Measurements from ENCODE around the gene PRKN.

The PRKN gene

GRCh38 chr6:162244031-162244430 lies 483.5 kb downstream of the PRKN start:
- Histone ChIP-seq H3K36me3 (ENCODE audit: insufficient read depth, low read length) (no peaks in the 10 kb centered on the region), H3K4me3 (ENCODE audit: low read length) (no peak overlapping the region), H3K9me3 (ENCODE audit: insufficient read depth, low read depth, low read length) (no peaks in the 10 kb centered on the region), H3K9ac (ENCODE audit: low read depth, low read length) (no peak overlapping the region), H3K27ac (ENCODE audit: low read depth, low read length) (no peak overlapping the region), H3K27me3 (ENCODE audit: insufficient read depth, low read length) (no peaks in the 10 kb centered on the region), H3K4me1 (ENCODE audit: insufficient read depth, low read length) (no peaks in the 10 kb centered on the region)
- 80% methylated on average over 1 of the region's 1 CpG for WGBS

- Histone ChIP-seq H3K4me3 (ENCODE audit: low read length) (no peak overlapping the region), H3K27me3 (ENCODE audit: insufficient read depth, low read length) (no peaks in the 10 kb centered on the region), H3K27ac (ENCODE audit: low read depth, low read length) (no peak overlapping the region), H3K36me3 (ENCODE audit: insufficient read depth, low read length) (no peaks in the 10 kb centered on the region), H3K4me1 (ENCODE audit: insufficient read depth, low read length) (no peaks in the 10 kb centered on the region), H3K9ac (ENCODE audit: low read depth, low read length) (no peak overlapping the region), H3K9me3 (ENCODE audit: insufficient read depth, low read depth, low read length) (no peaks in the 10 kb centered on the region)
- WGBS = 88% methylated on average over 1 of the region's 1 CpG
These were observed 484.7 kb downstream of the PRKN start for GRCh38 chr6:162242915-162243314.

GRCh38 chr6:162239330-162239729 lies 488.2 kb downstream of the PRKN start:
- no peak overlapping the region for H3K27ac ChIP-seq (ENCODE audit: low read depth, low read length)
- H3K4me1 ChIP-seq (ENCODE audit: insufficient read depth, low read length) = no peaks in the 10 kb centered on the region
- no peak overlapping the region for H3K4me3 ChIP-seq (ENCODE audit: low read length)
- H3K9ac ChIP-seq (ENCODE audit: low read depth, low read length) = no peak overlapping the region
- no peaks in the 10 kb centered on the region for H3K36me3 ChIP-seq (ENCODE audit: insufficient read depth, low read length)
- H3K27me3 ChIP-seq (ENCODE audit: insufficient read depth, low read length) = no peaks in the 10 kb centered on the region
- 97% methylated on average over 9 of the region's 9 CpGs for WGBS
- H3K9me3 ChIP-seq (ENCODE audit: insufficient read depth, low read depth, low read length) = no peaks in the 10 kb centered on the region

GRCh38 chr6:162238675-162239074 lies 488.9 kb downstream of the PRKN start:
- 90% methylated on average over 8 of the region's 8 CpGs for WGBS
- Histone ChIP-seq H3K9ac (ENCODE audit: low read depth, low read length) (no peak overlapping the region), H3K27me3 (ENCODE audit: insufficient read depth, low read length) (no peaks in the 10 kb centered on the region), H3K9me3 (ENCODE audit: insufficient read depth, low read depth, low read length) (no peaks in the 10 kb centered on the region), H3K4me3 (ENCODE audit: low read length) (no peak overlapping the region), H3K27ac (ENCODE audit: low read depth, low read length) (no peak overlapping the region), H3K4me1 (ENCODE audit: insufficient read depth, low read length) (no peaks in the 10 kb centered on the region), H3K36me3 (ENCODE audit: insufficient read depth, low read length) (no peaks in the 10 kb centered on the region)

GRCh38 chr6:162237331-162237730 lies 490.2 kb downstream of the PRKN start:
- H3K9me3 ChIP-seq (ENCODE audit: insufficient read depth, low read depth, low read length) = no peaks in the 10 kb centered on the region
- no CpG with 5 or more reads among the region's 1 CpG for WGBS
- H3K27ac ChIP-seq (ENCODE audit: low read depth, low read length) = no peak overlapping the region
- no peaks in the 10 kb centered on the region for H3K27me3 ChIP-seq (ENCODE audit: insufficient read depth, low read length)
- no peak overlapping the region for H3K4me3 ChIP-seq (ENCODE audit: low read length)
- no peaks in the 10 kb centered on the region for H3K36me3 ChIP-seq (ENCODE audit: insufficient read depth, low read length)
- no peak overlapping the region for H3K9ac ChIP-seq (ENCODE audit: low read depth, low read length)
- no peaks in the 10 kb centered on the region for H3K4me1 ChIP-seq (ENCODE audit: insufficient read depth, low read length)

GRCh38 chr6:162234631-162235030 lies 492.9 kb downstream of the PRKN start:
- Histone ChIP-seq H3K36me3 (ENCODE audit: insufficient read depth, low read length) (no peaks in the 10 kb centered on the region), H3K4me3 (ENCODE audit: low read length) (no peak overlapping the region), H3K4me1 (ENCODE audit: insufficient read depth, low read length) (no peaks in the 10 kb centered on the region), H3K9ac (ENCODE audit: low read depth, low read length) (no peak overlapping the region), H3K27ac (ENCODE audit: low read depth, low read length) (no peak overlapping the region), H3K9me3 (ENCODE audit: insufficient read depth, low read depth, low read length) (no peaks in the 10 kb centered on the region), H3K27me3 (ENCODE audit: insufficient read depth, low read length) (no peaks in the 10 kb centered on the region)
- WGBS = 92% methylated on average over 2 of the region's 2 CpGs

GRCh38 chr6:162230147-162230752 lies 497.3 kb downstream of the PRKN start:
- 97% methylated on average over 1 of the region's 1 CpG for WGBS
- Histone ChIP-seq H3K27ac (ENCODE audit: low read depth, low read length) (no peak overlapping the region), H3K9me3 (ENCODE audit: insufficient read depth, low read depth, low read length) (no peaks in the 10 kb centered on the region), H3K36me3 (ENCODE audit: insufficient read depth, low read length) (no peaks in the 10 kb centered on the region), H3K27me3 (ENCODE audit: insufficient read depth, low read length) (no peaks in the 10 kb centered on the region), H3K9ac (ENCODE audit: low read depth, low read length) (no peak overlapping the region), H3K4me1 (ENCODE audit: insufficient read depth, low read length) (no peaks in the 10 kb centered on the region), H3K4me3 (ENCODE audit: low read length) (no peak overlapping the region)

GRCh38 chr6:162229093-162229492 lies 498.5 kb downstream of the PRKN start:
- no peaks in the 10 kb centered on the region for H3K9me3 ChIP-seq (ENCODE audit: insufficient read depth, low read depth, low read length)
- WGBS = 98% methylated on average over 2 of the region's 2 CpGs
- H3K27me3 ChIP-seq (ENCODE audit: insufficient read depth, low read length) = no peaks in the 10 kb centered on the region
- H3K9ac ChIP-seq (ENCODE audit: low read depth, low read length) = no peak overlapping the region
- H3K4me3 ChIP-seq (ENCODE audit: low read length) = no peak overlapping the region
- no peaks in the 10 kb centered on the region for H3K36me3 ChIP-seq (ENCODE audit: insufficient read depth, low read length)
- no peak overlapping the region for H3K27ac ChIP-seq (ENCODE audit: low read depth, low read length)
- no peaks in the 10 kb centered on the region for H3K4me1 ChIP-seq (ENCODE audit: insufficient read depth, low read length)

- H3K36me3 ChIP-seq (ENCODE audit: insufficient read depth, low read length) = no peaks in the 10 kb centered on the region
- no peaks in the 10 kb centered on the region for H3K27me3 ChIP-seq (ENCODE audit: insufficient read depth, low read length)
- H3K9ac ChIP-seq (ENCODE audit: low read depth, low read length) = no peak overlapping the region
- no peak overlapping the region for H3K4me3 ChIP-seq (ENCODE audit: low read length)
- no peaks in the 10 kb centered on the region for H3K4me1 ChIP-seq (ENCODE audit: insufficient read depth, low read length)
- no peak overlapping the region for H3K27ac ChIP-seq (ENCODE audit: low read depth, low read length)
- no peaks in the 10 kb centered on the region for H3K9me3 ChIP-seq (ENCODE audit: insufficient read depth, low read depth, low read length)
- WGBS = 96% methylated on average over 6 of the region's 8 CpGs
These were observed 500.8 kb downstream of the PRKN start for GRCh38 chr6:162226803-162227202.

GRCh38 chr6:162222521-162222920 lies 505.0 kb downstream of the PRKN start:
- Histone ChIP-seq H3K27me3 (ENCODE audit: insufficient read depth, low read length) (no peaks in the 10 kb centered on the region), H3K36me3 (ENCODE audit: insufficient read depth, low read length) (no peaks in the 10 kb centered on the region), H3K9ac (ENCODE audit: low read depth, low read length) (no peak overlapping the region), H3K4me1 (ENCODE audit: insufficient read depth, low read length) (no peaks in the 10 kb centered on the region), H3K4me3 (ENCODE audit: low read length) (no peak overlapping the region), H3K27ac (ENCODE audit: low read depth, low read length) (no peak overlapping the region), H3K9me3 (ENCODE audit: insufficient read depth, low read depth, low read length) (no peaks in the 10 kb centered on the region)
- 93% methylated on average over 4 of the region's 5 CpGs for WGBS

GRCh38 chr6:162220876-162221275 lies 506.7 kb downstream of the PRKN start:
- Histone ChIP-seq H3K4me3 (ENCODE audit: low read length) (no peak overlapping the region), H3K4me1 (ENCODE audit: insufficient read depth, low read length) (no peaks in the 10 kb centered on the region), H3K9ac (ENCODE audit: low read depth, low read length) (no peak overlapping the region), H3K9me3 (ENCODE audit: insufficient read depth, low read depth, low read length) (no peaks in the 10 kb centered on the region), H3K27ac (ENCODE audit: low read depth, low read length) (no peak overlapping the region), H3K36me3 (ENCODE audit: insufficient read depth, low read length) (no peaks in the 10 kb centered on the region), H3K27me3 (ENCODE audit: insufficient read depth, low read length) (no peaks in the 10 kb centered on the region)
- WGBS = 96% methylated on average over 2 of the region's 4 CpGs

GRCh38 chr6:162219266-162219665 lies 508.3 kb downstream of the PRKN start:
- Histone ChIP-seq H3K27ac (ENCODE audit: low read depth, low read length) (no peak overlapping the region), H3K36me3 (ENCODE audit: insufficient read depth, low read length) (no peaks in the 10 kb centered on the region), H3K4me1 (ENCODE audit: insufficient read depth, low read length) (no peaks in the 10 kb centered on the region), H3K9me3 (ENCODE audit: insufficient read depth, low read depth, low read length) (no peaks in the 10 kb centered on the region), H3K27me3 (ENCODE audit: insufficient read depth, low read length) (no peaks in the 10 kb centered on the region), H3K9ac (ENCODE audit: low read depth, low read length) (no peak overlapping the region), H3K4me3 (ENCODE audit: low read length) (no peak overlapping the region)
- 91% methylated on average over 3 of the region's 4 CpGs for WGBS
